H1 (cell line): Measurements from ENCODE around the gene GIN1. TPM values are rescaled to one million over a fixed set of nuclear protein-coding genes. Genes with fewer than 3 reads are reported as not detected.

Source experiments
- CHD7 ChIP-seq: fragments of 300-600 bp; sonication (generic); IDR thresholded peaks from 2 replicates; pipeline ENCODE4 v1.7.1; 2012; ENCODE audit warnings: low read length, moderate library complexity, mild to moderate bottlenecking, inconsistent platforms; ENCODE audit not compliant: insufficient replicate concordance
- SP1 ChIP-seq: IDR thresholded peaks from 2 replicates; pipeline ENCODE4 v1.6.1; 2011; ENCODE audit warnings: low read depth, low read length
- polyA plus RNA-seq, 7 experiments: library from polyadenylated mRNA; depleted of rRNA in 3 of 7; stranded (reverse) in 5 of 7; unstranded in 2 of 7; fragments of >200 nt in 5 of 7; fragments of 200-250 nt in 2 of 7; gene quantifications; 1 replicate in 5 of 7; 2 replicates in 1 of 7; 4 replicates in 1 of 7; pipeline versions ENCODE4 v1.2.1 to v1.2.3, GENCODE V29; 2011 to 2013; ENCODE audit warnings: missing spikeins in 2 of 7, mixed read lengths in 2 of 7
- total RNA-seq: library from RNA; stranded (reverse); fragmentation: NEBNext Ultra II Directional; extraction: Animal tissue kit (Norgen Biotek cat#: 25700); gene quantifications from 2 replicates; pipeline ENCODE4 v1.2.1, GENCODE V29; 2021

GIN1 gene
- total and polyA plus RNA-seq, 2 of the 8 experiments (the other 6 are each of a cell fraction or from before 2014, with no cell fraction given): 1.9 to 7.1 TPM

DNA sequence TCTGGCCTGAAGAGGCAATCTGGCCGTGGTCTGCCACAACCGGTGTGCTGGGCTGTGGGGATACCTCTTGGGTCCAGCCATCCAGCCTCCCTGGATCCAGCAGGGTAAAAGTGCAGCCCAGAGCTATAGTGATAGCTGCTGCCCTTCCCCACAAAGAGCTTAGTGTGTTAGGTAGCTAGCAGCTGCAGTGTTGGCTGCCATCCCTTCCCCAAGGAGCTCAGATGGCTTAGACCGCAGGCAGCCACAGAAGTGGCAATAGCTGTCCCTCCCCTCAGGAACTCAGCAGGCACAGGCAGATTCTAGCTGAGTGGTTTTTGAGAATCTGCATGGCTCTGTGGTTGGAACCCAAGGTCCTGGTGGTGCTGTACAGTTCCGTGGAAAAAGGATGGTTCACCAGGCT is 40.1 kb downstream of the GIN1 start (continued):
- no peak for TF ChIP-seq CHD7
- TF ChIP-seq SP1: no peak
